ENCODE results near the gene EDIL3.

The EDIL3 gene

DNA sequence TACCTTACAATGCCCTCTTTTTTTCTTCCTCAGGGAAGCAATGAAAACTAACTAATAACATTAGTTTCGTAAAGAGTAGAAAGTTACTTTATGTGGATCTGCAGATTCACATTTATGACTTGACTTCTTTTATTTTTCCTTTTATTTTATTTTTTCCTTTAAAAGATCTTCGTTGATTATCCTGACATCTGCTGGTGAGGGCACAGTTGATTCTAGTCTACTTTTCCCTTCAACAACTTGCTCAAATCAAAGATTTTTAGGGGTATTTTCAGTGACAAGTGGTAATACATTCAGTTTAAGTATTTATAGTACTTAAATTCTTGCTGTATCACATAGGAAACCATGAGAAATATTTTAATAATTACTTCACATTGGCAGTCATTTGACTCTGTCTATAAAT is 4.9 kb downstream of the EDIL3 start:
- POLR2A ChIA-PET: no interaction called here
- no peak for DNase-seq (ENCODE audit: extremely low spot score)
- TF ChIP-seq, protein P1, sequence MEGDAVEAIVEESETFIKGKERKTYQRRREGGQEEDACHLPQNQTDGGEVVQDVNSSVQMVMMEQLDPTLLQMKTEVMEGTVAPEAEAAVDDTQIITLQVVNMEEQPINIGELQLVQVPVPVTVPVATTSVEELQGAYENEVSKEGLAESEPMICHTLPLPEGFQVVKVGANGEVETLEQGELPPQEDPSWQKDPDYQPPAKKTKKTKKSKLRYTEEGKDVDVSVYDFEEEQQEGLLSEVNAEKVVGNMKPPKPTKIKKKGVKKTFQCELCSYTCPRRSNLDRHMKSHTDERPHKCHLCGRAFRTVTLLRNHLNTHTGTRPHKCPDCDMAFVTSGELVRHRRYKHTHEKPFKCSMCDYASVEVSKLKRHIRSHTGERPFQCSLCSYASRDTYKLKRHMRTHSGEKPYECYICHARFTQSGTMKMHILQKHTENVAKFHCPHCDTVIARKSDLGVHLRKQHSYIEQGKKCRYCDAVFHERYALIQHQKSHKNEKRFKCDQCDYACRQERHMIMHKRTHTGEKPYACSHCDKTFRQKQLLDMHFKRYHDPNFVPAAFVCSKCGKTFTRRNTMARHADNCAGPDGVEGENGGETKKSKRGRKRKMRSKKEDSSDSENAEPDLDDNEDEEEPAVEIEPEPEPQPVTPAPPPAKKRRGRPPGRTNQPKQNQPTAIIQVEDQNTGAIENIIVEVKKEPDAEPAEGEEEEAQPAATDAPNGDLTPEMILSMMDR (IDR thresholded peaks at IDR 0.05; ENCODE audit: control extremely low read depth, extremely low read depth, low read depth, missing control alignments): no peak
- CTCF ChIA-PET: interaction anchor here (1.3 kb wide), 1 partner anchor 34 kb away, joined by 3 read pairs; no protein-coding TSS in a partner anchor

DNA sequence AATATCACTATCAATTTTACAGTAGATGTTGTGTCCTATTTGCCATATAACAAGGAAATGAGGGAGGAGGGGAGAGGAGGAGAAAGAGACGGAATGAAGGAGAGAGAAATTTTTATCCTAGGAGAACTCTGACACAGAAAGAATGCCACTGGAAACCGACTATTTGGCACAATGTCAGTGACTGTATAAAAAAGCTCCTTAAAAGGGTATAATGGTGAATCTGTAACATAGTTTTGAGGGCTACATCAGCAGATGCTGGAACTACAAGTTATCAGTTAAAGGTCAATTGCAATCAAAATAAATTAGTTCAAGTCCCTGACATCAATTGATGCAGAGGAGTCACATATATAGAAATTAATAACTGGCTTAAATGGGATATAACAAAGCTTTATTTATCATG is 5.7 kb downstream of the EDIL3 start:
- DNase-seq (ENCODE audit: extremely low spot score): no peak
- TF ChIP-seq, protein P1 (IDR thresholded peaks at IDR 0.05; ENCODE audit: control extremely low read depth, extremely low read depth, low read depth, missing control alignments): no peak
- ChIA-PET POLR2A (no interaction called here), CTCF (interaction anchor here (1.3 kb wide), 1 partner anchor 35 kb away, joined by 3 read pairs; no protein-coding TSS in a partner anchor)

DNA sequence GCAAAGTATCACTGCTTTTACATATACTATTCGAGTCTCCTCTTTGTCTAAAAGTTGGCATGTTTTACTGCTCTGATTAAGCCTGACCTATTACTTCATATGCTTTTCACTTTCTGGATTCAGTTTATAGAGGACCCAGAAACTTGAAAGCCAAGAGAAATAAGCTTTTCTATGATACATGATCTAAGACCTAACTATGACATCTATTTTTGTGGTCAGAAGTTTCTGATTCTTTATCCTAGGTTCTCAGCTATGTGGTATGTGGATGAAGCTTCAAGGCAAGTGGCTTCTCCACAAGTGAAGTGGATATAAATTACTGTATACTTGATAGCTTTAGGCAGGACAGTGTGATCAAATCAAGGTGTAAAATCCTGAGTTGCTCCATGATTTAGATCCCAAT is 6.3 kb downstream of the EDIL3 start:
- DNase-seq (ENCODE audit: extremely low spot score): no peak
- TF ChIP-seq, protein P1 (IDR thresholded peaks at IDR 0.05; ENCODE audit: control extremely low read depth, extremely low read depth, low read depth, missing control alignments): no peak
- POLR2A ChIA-PET: no interaction called here
- CTCF ChIA-PET: interaction anchor here (1.3 kb wide), 1 partner anchor 36 kb away, joined by 3 read pairs; no protein-coding TSS in a partner anchor

DNA sequence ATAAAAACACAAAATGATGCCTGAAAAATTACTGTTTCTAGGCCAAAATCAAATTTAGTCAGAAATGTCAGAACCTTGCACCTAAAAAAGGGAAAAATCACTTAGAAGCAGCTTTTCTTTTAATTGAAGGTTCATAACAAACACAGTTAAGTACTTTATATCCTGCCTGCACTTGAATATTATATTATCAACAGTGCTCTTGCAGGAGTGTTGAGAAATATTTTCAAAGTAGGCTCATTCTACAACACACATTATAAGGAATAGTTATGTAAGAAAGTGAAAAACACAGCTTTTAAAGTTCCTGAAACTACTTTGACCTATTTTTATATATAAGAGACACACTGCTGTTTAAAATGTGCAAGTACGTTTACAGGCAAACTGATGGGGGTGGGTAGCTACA is 8.3 kb downstream of the EDIL3 start:
- ChIA-PET CTCF (no interaction called here), POLR2A (no interaction called here)
- TF ChIP-seq, protein P1 (IDR thresholded peaks at IDR 0.05; ENCODE audit: control extremely low read depth, extremely low read depth, low read depth, missing control alignments): no peak
- DNase-seq (ENCODE audit: extremely low spot score): no peak

DNA sequence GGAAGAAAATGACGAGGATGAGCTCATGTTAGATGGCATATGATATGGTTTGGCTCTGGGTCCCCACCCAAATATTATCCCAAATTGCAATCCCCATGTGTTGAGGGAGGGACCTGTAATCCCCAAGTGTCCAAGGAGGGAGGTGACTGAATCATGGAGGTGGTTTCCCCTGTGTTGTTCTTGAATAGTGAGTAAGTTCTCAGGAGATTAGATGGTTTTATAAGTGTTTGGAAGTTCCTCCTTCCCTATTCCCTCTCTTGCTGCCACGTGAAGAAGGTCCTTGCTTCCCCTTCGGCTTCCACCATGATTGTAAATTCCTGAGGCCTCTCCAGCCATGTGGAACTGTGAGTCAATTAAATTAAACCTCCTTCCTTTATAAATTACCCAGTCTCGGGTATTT is 10.1 kb downstream of the EDIL3 start:
- DNase-seq (ENCODE audit: extremely low spot score): no peak
- ChIA-PET CTCF (no interaction called here), POLR2A (no interaction called here)
- TF ChIP-seq, protein P1 (IDR thresholded peaks at IDR 0.05; ENCODE audit: control extremely low read depth, extremely low read depth, low read depth, missing control alignments): no peak

DNA sequence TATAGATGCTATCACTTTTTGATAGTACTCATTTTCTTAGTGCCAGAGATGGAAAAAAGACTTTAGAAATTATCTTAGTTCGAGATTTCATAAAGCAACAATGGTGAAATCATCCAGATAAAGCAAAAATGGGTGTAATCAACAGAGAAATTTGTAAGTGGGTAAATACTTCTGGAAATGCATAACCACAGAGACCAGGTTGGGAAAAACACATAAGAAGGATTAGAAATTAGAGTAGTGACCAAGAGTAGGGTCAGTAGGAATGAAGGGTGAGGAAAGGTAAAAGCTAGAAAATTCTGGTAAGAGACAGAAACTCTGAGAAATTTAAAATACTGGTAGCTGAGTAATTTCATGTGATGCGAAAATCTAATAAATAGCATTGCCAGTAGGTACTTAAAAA is 11.2 kb downstream of the EDIL3 start:
- POLR2A ChIA-PET: interaction anchor here (0.8 kb wide), 1 partner anchor 31 kb away, joined by 3 read pairs; no protein-coding TSS in a partner anchor
- CTCF ChIA-PET: no interaction called here
- TF ChIP-seq, protein P1 (IDR thresholded peaks at IDR 0.05; ENCODE audit: control extremely low read depth, extremely low read depth, low read depth, missing control alignments): no peak
- no peak for DNase-seq (ENCODE audit: extremely low spot score)
